Stimulated activated CD8-positive, alpha-beta memory T cell treated with anti-CD3 and anti-CD28 coated beads, Interleukin-15, amount 100 ng/mL, for 4 hours (primary cell): ENCODE measurements around the gene TMEM164.
"Not testable (repeated sequence)": the region's sequence is repeated elsewhere in the genome, so short reads cannot be mapped to it uniquely, and the experiment has no call there.

Experiments
- DNase-seq, 2 donors: peaks; one replicate each; pipeline ENCODE4 v3.0.0-alpha.2; 2020; ENCODE audit warnings: low read depth in 2 of 2

The TMEM164 gene

GRCh38 chrX:110002300-110003166 lies at the start of gene TMEM164:
TMEM164 (plus strand) TSS chrX:110003114; CDS start chrX:110003775, 661 bp downstream.
- DNase-seq, result peak; percentile 71 to 74

- no peak for DNase-seq
Observed at GRCh38 chrX:109954333-109954732, 48.6 kb upstream of the TMEM164 start.

DNA sequence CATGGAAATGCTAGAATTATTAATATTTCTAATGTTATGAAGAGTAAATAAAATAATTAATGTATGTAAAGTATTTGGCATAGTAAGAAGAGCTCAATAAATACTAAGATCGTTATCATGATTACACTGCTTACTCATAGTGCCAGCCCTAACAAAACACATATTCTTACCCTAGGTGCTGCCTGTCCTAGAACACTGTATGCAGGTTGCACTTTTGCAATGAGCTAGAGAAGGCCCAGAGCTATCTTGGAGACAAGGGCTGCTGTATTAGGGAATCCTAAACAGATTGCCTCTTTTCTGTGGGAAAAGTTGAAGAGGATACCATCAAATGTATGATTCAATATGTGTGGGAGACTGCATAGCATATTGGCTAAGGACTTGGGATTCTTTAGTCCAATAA lies 48.0 kb upstream of the TMEM164 start:
- DNase-seq, result no peak

DNA sequence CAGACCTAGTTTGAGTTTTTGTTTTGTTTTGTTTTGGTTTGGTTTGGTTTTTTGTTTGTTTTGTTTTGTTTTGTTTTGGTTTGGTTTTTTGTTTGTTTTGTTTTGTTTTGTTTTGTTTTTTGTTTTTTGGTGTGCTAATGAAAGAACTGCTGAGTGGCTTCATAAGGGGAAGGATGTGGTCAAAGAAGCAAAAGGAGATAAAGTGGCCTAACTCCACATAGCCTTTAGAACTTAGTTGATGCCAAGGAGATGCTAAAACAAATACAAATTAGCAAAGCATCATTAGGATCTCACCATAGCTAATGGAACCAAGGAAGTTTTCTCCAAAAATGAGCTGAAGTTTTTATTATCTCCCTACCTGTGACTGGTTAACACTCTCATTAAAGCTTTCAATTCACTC lies 44.6 kb upstream of the TMEM164 start:
- no peak for DNase-seq

- DNase-seq, result no peak
Observed at GRCh38 chrX:109959356-109959871, 43.5 kb upstream of the TMEM164 start.

- DNase-seq, result no peak
Observed at GRCh38 chrX:109964390-109964789, 38.5 kb upstream of the TMEM164 start.

DNA sequence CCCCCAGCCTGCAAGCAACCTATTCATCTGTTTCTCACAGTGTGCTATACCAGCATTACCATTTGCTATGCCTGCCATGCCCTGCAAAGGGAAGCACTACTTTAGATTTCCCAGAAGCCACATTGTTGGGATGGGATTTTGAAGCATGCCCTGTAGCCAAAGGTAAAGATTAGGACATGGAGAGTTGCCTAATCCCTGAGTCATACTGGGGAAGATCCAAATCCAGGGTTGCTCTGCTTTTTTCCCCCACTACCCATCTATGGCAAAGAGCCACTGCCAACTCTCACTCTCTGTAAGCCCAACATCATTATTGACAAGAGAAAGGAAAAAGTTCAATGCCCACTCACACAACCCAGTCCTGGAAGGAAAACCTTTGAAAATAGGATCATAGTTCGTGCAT lies 36.7 kb upstream of the TMEM164 start:
- no peak for DNase-seq

DNA sequence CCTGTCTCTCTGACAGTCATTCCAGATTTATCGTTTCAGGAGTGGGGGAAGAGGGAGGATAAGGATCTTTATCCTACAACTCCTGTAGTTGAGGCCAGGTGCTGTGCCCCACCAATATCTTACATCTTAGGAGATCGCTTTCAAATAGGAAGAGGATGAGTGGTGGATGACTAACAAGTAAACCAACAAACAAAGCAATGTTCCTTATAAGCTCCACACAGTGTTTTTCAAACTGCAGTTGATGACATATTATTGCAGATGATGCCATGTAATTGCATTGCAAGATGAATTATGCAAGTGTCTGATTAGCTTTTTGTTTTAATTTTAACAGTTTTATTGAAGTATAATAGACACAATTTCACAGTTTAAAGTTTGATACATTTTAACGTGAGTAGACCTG lies 35.8 kb upstream of the TMEM164 start:
- DNase-seq, result no peak

- not testable (repeated sequence) for DNase-seq
Observed at GRCh38 chrX:109970841-109971240, 32.1 kb upstream of the TMEM164 start.

DNA sequence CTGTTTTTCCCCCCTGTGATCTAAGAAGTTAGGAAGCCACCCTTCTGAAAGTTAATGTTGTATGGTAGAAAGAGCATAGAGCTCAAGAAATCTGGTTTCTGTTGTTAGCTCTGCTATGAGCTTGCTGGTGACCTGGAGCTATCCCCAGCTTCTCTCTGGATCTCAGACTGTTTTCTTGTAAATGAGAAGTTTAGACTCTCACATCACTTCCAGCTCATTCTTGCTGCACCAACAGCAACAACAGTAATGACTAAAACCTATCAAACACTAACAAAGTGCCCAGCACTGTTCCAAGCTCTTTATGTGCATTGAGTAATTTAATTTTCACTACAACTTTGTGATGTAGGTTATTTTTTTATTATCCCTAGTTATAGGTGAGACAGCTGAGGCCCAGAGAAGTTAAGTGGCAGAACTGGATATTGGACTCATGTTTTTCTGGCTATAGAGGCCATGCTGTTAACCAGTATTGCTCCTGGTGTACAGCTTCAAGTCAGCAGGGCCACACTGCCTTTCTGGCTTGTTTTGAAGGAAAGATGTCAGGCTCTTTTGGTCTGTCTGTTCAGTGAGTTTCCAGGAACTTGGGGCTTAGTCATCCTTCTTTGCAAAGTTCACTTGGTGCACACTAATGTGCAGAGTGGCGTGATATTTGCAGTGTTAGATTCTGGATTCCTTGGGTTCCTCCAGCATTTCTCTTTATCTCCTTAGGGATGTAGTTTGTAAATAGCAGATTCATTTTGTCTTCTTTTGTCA lies 27.8 kb upstream of the TMEM164 start:
- DNase-seq, result no peak

DNA sequence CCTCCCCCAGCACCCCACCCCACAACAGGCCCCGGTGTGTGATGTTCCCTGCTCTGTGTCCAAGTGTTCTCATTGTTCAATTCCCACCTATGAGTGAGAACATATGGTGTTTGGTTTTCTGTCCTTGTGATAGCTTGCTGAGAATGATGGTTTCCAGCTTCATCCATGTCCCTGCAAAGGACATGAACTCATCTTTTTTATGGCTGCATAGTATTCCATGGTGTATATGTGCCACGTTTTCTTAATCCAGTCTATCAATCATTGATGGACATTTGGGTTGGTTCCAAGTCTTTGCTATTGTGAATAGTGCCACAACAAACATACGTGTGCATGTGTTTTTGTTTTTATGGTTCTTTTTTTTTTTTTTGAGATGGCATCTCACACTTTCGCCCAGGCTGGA lies 17.7 kb upstream of the TMEM164 start:
- not testable (repeated sequence) for DNase-seq

DNA sequence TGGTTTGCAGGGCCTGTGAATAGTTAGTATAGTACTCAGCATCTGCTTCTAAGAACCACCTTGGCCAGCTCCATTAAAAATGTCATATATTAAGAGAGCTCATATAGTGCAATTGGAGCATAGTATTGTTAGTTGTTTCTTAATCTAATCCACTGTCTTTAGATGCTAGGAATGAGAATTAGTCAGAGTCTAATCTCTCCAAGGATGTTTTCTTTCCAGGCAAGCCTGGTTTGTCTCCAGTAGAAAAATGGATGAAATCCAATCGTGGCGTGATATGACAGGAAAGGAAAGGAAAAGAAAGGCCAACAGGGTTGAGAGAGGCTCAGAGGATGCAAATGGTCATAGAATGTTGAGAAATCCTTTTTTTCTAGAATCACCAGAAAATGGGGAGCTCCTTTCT lies 15.0 kb upstream of the TMEM164 start:
- DNase-seq, result no peak

DNA sequence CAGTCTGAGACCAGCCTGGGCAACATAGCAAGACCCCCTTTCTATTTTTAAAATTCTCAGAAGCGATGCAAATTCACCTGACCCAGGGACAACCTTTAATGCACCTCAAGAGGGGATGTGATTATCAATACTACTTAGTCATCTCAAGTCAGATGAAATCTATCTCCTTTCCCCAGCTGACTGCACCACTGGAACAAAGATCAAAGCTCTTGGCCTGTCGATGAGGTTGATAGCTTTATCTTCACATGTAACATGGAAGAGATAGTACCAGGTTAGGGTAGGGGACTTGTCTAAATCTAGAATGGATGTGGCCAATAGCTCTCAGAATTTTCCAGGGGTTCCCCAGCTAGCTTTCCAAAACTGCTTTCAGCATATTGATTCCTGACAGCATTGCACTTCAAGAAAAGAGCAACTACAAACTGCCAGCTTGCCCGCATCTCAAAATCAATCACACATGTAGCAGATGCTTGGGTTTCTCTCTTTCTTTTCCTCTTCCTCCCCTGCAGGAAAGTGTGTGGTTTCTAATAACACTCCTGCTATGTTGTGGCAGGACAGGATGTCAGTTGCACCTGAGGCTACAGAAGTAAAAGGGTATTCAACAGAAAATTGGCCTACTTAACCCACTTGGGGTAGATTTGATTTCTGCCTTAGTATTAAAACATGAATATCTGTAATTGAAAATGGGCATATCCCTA lies 12.2 kb upstream of the TMEM164 start:
- no peak for DNase-seq

- DNase-seq, result no peak
Observed at GRCh38 chrX:109992203-109992602, 10.7 kb upstream of the TMEM164 start.

DNA sequence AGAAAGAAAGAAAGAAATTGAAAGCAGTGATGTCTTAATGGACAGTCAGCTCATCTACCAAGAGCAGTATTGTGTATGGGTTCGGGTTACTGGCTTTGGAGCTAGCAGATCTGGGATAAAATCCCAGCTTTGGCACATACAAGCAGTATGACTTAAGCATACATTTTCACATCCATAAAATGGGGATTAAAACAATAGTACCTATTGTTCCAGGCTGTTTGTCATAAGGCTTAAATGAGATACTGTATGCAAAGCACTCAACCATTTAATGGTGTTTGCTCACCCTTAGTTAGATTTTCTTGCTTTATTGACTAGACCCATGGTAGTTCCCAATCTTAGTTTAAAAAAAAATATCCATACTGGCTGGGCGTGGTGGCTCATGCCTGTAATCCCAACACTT lies 7.8 kb upstream of the TMEM164 start:
- DNase-seq, result no peak

GRCh38 chrX:109997786-109998452 lies 5.0 kb upstream of the TMEM164 start:
- no peak for DNase-seq

- DNase-seq, result no peak
Observed at GRCh38 chrX:110000000-110000399, 2.9 kb upstream of the TMEM164 start.

- no peak for DNase-seq
Observed at GRCh38 chrX:110000847-110001713, 1.8 kb upstream of the TMEM164 start.

- no peak for DNase-seq
Observed at GRCh38 chrX:110001740-110002299, 1.1 kb upstream of the TMEM164 start.
